GM18867 (cell line): ENCODE measurements around the gene VPS52.

Experiments
- ATAC-seq: cut with Tn5 transposase; IDR thresholded peaks from one replicate; pipeline ENCODE4 v1.9.1; 2021; ENCODE audit warnings: mild to moderate bottlenecking, moderate library complexity; ENCODE audit not compliant: unreplicated experiment

Gene VPS52, protein sequence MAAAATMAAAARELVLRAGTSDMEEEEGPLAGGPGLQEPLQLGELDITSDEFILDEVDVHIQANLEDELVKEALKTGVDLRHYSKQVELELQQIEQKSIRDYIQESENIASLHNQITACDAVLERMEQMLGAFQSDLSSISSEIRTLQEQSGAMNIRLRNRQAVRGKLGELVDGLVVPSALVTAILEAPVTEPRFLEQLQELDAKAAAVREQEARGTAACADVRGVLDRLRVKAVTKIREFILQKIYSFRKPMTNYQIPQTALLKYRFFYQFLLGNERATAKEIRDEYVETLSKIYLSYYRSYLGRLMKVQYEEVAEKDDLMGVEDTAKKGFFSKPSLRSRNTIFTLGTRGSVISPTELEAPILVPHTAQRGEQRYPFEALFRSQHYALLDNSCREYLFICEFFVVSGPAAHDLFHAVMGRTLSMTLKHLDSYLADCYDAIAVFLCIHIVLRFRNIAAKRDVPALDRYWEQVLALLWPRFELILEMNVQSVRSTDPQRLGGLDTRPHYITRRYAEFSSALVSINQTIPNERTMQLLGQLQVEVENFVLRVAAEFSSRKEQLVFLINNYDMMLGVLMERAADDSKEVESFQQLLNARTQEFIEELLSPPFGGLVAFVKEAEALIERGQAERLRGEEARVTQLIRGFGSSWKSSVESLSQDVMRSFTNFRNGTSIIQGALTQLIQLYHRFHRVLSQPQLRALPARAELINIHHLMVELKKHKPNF

GRCh38 chr6:33271468-33272274 lies at the start of gene VPS52, which contains the start of gene RPS18:
Gene VPS52 (minus strand): TSS chr6:33271876. CDS start chr6:33271675, 201 bp downstream.
Gene RPS18 (plus strand): TSS chr6:33272075. CDS start chr6:33272120, 45 bp downstream.
- ATAC-seq: peak; percentile 81

DNA sequence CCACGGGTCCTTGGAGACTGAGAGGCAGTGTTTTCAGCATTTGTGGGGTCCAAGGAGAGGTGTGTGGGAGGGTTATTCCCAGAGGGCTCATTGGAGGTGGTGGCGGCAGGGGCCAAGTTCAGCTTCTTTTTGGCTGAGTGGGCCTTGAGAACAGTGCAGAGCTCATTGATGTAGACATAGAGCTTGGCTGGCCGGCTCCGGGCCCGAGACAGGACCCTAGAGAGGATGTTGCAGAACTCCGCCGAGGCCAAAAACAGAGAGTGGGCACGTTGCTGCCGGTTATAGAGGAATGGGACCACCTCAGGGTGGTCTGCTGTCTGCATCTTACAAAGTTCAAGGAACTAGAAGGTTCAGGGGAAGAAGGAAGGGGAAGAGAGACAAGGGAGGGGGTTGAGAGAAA lies 49.6 kb upstream of the VPS52 start:
- no peak for ATAC-seq

DNA sequence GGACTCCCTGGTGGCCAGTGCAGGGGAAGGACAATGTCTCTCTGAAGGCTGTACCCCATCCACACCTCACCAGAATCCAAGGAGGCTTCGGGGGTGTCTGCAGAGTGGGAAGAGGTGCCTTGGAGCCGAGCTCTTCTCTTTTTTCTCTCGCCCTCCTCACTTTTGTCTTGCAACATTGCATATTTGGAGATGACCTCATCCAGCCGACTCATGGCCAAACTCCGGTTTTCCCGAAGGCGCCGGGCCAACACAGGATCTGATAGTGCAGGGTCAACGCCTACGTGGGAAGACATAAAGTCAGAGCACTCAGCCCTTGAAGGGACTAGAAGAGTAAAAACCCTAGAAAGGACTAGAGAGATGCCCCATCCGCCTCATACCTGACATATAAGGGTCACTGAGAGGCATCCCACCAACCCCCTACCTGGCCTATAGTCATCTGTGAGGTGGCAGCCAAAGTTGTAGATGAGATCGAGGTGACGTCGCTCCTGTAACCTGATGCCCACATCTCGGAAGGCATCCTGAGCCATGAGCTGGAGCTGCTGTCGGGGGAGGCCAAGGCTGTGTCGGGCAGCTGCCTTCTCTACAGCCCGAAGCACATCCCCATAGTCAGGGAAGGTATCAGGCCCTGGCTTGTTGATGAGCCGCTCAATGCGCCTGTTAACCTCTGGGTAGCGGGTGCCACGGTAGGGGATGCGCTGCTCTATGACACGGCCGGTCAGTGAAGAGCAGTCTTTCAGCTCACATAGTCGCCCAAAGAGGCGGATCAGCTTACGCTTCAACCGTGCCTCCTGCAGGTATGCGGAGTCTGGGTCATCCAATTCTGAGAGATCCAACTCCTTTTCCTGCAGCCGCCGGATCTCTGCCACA lies 48.9 kb upstream of the VPS52 start:
- no peak for ATAC-seq

DNA sequence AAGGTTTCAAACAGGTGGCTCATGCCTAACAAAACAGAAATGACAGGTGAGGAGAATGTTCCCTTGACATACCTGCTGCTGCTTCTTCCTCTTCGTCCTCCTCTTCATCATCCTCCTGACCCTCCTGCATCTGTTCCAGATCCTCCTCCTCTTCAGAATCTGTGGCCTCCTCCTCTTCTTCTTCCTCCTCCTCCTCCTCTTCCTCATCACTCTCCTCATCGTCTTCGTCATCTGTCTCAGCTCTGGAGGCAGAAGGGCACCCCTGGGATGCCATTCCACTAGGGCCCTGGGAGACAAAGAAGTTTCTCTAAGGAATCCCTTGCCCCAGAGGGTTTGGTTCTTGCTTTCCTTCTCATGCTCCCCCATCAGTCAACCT lies 48.3 kb upstream of the VPS52 start:
- ATAC-seq: no peak

DNA sequence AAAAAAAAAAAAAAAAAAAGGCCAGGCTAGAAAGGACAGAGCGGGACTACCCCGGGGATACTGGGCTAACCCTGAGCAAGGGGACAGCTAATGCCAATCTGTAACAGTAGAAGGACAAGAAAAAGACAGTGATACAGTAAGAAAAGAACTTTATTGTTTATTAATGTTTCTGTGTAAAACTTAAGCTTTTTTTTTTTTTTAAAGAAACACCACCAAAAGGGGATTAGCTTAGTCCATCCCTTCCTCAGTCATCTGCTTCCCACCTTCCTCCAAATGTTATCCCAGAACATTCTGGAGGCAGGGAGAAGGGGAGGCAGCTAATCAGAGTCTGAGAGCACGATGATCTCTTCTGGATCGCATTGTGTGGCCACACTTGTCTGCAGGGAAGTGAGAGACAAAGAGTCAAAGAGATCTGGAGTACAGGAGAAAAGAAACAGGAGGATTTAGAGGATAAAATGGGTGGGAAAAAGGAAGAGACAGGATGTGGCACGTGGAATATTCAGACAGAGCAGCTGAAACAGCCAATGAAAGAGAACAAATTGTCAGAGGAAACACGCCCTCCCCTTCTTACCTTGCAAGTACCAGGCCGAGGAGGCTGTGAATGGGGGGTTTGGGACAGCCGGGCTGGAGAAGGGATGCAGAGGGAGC lies 46.9 kb upstream of the VPS52 start:
- ATAC-seq: no peak

- peak; percentile 48 for ATAC-seq
Measured at GRCh38 chr6:33317669-33318425, 46.2 kb upstream of the VPS52 start, which contains the start of gene ZBTB22. Gene ZBTB22 (minus strand): TSS chr6:33317744. CDS start chr6:33316916, 828 bp downstream.

DNA sequence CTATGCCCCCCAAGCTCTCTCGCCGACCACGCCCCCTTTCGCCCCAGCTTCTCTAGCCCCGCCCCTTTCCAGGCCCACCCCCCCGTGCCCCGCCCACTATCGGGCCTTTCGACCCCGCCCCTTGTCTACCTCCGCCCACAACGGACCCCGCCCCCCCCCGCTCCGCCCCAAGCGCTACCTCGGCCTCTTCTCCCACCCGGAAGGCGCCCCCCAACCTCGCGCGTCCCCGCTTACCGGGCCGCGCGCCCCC lies 45.7 kb upstream of the VPS52 start:
- no peak for ATAC-seq

- no peak for ATAC-seq
Measured at GRCh38 chr6:33316603-33317418, 45.1 kb upstream of the VPS52 start.

DNA sequence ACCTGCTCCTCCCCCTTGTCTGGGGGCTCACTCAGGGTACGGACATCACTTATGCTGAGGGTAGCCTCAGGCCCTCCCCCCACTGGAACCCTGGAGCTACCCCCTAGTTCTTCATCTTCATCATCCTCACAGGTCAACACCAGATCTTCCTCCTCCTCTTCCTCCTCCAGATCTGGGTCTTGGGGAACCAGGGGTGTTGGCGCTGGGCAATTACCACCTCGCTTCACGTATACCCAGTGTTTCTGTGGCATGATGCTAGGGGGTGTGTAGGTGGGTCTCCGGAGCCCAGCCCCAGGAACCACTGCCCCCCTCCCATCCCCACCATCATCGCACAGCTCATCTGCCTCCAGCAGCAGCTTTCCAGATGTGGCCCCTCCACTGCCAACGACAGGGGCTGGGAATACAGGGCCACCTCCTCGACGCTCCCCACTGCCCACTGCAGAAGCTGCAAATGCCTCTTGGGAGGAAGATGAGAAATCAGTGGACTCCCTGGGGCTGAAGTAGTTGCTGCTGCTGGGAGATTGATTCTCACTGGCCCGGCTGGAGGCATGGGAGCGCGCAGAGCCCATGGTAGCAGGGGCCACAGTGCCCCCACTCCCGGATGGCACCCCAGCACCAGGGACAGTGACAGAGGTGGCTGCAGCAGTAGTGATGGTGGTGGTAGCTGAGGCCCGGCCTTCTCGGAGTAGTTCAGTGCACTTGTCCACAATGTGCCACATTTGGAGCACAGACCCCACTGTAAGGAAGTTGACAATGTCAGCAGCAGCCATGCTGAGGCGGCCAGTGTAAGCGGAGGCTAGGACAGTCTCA lies 44.3 kb upstream of the VPS52 start:
- ATAC-seq: no peak

DNA sequence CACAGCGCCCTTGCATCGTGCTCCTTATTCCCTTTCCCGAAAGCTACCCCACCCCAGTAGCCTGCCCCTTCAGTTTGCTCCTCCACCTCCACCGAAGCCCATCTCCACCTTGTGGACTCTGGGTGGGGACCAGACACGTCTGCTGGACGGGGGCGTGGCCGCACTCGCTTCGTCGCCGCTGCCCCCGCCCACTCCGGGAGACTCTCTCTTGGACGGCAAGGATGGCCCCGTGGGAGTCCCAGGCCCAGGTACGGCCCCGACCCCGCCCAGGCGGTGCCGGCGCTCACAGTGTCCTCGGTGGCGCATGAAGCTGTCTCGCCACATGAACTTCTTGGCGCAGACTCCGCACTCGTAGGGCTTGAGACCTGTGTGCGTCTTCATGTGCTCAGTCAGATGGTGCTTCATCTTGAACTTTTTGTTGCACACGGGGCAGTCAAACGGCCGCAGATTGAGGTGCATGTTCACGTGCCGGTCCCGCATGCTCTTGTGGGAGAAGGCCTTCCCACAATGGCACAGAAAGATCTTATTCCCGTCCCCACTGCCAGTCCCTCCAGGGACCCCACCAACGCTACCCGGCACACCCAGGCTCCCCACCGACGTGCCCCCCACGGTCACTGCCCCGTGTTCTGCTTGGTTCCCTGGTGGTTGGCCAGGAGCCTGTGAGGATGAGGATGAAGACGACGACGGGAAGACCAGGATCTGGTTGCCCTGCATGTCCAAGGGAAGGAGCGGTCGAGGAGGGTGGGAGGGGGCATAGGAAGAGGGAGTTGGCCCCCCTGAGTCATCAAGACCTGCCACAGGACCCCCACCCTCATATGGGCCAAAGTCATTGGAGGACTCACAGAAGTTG lies 43.5 kb upstream of the VPS52 start:
- no peak for ATAC-seq

DNA sequence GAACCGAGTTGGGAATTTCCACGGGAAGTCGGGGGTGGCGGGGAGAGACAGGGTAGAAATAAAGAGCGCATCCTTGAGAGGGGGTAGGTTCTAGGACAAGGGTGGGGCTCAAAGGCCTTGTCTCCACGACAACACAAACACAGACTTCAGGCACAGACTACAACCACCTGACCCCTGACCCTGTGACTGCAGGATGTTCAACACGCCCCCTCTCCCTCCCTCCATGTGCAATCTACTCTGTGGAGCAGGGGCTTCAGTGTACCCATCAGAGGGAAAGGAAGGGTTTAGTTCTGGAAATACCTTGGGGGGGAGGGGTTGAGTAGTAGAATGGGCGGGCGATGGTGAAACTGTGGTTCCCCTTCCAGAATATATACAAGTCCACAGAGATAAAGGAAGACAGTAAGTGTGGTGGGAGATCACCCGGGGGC lies 42.9 kb upstream of the VPS52 start:
- ATAC-seq: no peak

GRCh38 chr6:33313709-33314514 lies 42.2 kb upstream of the VPS52 start, which contains the start of gene TAPBP:
Gene TAPBP (minus strand): TSS chr6:33314078. CDS start chr6:33314041, 37 bp downstream.
- ATAC-seq: peak; percentile 32

GRCh38 chr6:33313105-33313708 lies 41.5 kb upstream of the VPS52 start:
- ATAC-seq: no peak

- ATAC-seq: peak; percentile 30
Measured at GRCh38 chr6:33312361-33313104, 40.9 kb upstream of the VPS52 start.

- ATAC-seq: no peak
Measured at GRCh38 chr6:33306356-33306755, 34.7 kb upstream of the VPS52 start.
